WTC11 (cell line): ENCODE measurements around the gene SEC23IP.

Experiments
- CTCF ChIP-seq: fragments of 200-600 bp; IDR thresholded peaks from 2 replicates; pipeline ENCODE4 v1.8.0; 2022; ENCODE audit warnings: antibody characterized with exemption
- TEAD4 ChIP-seq: sonication (generic); formaldehyde crosslinking; IDR thresholded peaks from 2 replicates; pipeline ENCODE4 v1.8.0; 2022; ENCODE audit warnings: mild to moderate bottlenecking, missing genetic modification reagents
- ZNF121 ChIP-seq: sonication (generic); formaldehyde crosslinking; IDR thresholded peaks from 2 replicates; pipeline ENCODE4 v1.8.0; 2023; ENCODE audit warnings: missing genetic modification reagents

- TF ChIP-seq CTCF = no peak
- TF ChIP-seq TEAD4 (CRISPR knock-in tag) = no peak
- TF ChIP-seq ZNF121 (CRISPR knock-in tag) = no peak
These were observed 544 bp downstream of the SEC23IP start for GRCh38 chr10:119893074-119893473.
